HG03025 (cell line): ENCODE data around the gene TMEM121.

Source experiments
- ATAC-seq: cut with Tn5 transposase; IDR thresholded peaks from one replicate; pipeline ENCODE4 v1.9.1; 2021; ENCODE audit warnings: mild to moderate bottlenecking, moderate library complexity; ENCODE audit not compliant: unreplicated experiment, low FRiP score

Gene TMEM121

DNA sequence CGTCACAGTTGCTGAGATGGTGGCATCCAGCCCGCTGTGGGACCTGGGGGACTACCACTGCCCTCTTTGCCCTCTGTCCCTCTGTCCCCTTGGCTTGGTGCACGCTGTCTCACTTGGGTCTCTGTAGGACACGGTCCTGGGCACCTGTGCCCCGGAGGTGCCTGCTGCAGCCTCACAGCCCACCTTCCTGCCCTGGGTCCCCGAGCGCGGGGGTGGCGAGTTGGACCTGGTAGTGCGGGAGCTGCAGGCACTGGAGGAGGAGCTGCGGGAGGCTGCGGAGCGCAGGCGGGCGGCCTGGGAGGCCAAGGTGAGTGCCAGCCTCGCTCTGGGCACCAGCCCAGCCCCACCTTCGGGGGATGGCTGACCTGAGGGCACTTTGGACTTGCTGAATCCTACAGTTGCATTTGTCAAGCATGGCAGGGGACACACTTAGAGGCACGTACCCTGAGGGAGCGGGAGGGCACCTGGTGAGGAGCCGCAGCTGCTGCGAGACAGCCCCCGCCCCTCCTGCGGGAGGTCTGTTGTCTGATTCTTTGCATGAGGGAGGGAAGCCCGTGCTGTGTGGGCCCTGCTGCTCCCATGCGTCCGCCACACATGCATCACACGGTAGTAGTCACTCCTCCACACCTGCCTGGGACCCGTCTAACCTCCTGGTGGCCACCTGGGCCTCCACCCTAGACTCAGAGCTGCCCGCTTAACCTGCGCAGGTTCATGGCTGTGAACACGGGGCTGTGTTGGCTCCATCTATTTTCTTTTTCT lies 28.5 kb upstream of the TMEM121 start:
- no peak for ATAC-seq

DNA sequence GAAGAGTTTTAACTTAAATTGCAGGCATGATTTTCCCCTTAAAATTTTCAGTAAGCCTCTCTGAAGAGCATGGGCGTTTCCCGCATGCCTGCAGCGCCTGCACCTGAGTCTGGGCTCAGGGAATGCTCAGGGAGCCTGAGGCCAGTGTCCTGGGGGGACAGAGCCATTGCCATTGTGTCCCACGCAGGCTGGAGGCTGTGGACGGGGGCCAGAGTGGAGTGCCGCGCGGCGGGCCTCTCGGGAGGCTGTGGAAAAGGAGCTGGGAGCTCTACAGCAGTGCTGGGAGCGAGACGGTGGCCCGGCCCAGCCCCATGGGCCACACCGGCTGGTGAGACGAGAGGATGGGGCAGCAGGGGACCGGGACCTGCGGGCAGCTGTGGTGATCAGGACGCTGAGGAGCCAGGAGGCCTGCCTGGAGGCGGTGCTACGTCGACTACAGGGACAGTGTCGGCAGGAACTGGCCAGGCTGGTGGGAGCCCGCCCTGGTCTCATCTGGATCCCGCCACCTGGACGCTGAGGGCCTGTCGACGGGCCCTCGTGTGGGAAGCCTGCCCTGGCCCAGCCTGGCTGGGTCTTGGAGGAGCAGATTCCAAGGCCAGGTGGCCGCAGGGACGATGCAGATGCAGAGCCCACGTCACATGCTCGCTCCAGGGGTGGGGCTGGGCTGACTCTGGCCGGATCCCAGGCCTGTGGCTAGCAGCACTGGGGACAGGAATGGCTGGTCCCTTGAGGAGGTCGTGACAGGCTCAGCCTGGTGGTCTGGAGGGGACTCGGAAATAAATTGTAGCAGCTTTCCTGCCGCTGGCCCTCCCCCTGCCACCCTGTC lies 27.7 kb upstream of the TMEM121 start:
- no peak for ATAC-seq

DNA sequence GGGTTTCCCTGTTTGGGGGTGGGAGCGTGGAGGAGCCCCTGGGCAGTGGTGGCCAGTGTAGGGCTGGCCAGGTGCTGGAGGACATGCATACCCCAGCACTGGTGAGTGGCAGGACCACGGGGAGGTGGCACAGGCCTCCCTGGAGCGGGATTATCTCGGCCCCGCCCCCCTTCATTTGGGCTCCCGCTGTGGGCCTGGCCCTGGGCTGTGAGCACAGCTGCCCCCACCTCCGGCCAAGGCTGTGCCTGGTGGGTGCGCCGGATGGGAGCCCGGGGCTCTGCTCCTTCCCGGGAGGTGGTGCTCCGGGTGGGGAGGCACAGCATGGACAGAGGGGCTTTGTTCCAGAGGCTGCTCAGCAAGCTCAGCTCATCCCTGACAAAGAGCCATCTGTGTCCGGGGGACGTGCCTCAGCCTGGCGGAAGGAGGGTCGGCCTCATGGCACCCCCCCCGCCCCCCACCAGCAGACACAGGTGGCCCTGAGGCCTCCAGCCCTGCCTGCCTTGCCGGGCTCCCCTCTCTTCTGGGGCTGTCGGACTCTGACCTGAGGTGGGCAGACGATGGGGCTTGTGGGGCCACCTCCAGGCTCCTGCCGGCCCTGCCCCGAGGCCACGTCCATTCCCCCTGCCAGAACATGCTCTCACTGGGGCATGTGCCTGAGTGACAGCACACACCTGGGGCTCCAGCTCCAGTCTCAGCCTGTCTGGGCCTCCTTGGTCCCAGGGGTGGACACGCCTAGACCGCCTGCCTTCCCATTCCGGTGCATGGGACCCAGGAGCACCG lies 26.9 kb upstream of the TMEM121 start:
- no peak for ATAC-seq

DNA sequence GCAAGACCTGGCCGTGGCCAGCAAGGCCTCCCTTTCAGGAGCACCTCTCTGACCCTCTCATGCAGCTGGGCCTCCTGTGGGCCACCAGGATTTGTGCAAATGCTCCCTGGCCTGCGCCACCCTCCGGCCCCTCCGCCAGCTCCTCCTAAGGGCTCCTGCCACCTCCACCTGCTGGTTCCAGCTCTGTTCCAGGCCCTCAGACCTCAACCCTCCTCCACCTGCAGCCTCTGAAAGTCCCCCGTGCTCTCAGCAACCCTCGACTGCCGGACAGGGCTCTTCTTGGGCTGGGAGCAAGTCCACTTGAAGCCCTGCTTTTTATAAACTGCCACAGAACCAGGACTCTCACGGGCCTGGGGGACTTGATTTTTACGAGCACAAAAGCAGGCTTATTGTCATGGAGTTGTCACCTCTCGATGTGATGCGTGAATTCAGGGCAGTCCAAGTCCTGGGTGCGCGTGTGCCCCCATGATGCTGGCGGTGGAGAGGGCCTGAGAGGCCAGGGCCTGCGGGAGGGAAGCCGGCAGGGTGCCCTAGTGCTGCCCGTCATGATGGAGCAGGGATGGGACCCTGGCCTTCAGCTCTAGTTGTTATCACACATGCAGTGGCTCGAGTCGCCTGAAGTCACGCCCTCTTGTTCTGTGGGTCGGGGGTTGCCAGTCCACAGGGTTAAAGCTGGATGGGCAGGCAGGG lies 26.2 kb upstream of the TMEM121 start:
- ATAC-seq, result no peak

DNA sequence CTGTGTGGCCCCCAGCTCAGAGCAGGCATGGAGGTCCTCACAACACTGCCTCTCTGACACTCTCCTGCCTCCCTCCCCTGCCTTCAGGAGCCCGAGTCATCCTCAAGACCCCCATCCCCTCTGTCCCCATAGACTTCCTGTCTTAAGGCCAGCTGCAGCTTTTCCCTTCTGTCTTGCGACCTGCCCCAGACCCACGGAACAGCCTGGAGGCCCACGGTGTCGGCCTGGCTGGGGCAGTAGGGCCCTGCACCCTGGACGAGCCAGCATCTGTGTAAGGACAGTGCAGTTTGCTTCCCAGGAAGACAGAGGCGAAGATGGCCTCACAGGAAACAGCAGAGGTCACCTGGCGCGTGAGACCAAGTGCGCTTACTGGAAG lies 25.7 kb upstream of the TMEM121 start:
- ATAC-seq, result no peak

DNA sequence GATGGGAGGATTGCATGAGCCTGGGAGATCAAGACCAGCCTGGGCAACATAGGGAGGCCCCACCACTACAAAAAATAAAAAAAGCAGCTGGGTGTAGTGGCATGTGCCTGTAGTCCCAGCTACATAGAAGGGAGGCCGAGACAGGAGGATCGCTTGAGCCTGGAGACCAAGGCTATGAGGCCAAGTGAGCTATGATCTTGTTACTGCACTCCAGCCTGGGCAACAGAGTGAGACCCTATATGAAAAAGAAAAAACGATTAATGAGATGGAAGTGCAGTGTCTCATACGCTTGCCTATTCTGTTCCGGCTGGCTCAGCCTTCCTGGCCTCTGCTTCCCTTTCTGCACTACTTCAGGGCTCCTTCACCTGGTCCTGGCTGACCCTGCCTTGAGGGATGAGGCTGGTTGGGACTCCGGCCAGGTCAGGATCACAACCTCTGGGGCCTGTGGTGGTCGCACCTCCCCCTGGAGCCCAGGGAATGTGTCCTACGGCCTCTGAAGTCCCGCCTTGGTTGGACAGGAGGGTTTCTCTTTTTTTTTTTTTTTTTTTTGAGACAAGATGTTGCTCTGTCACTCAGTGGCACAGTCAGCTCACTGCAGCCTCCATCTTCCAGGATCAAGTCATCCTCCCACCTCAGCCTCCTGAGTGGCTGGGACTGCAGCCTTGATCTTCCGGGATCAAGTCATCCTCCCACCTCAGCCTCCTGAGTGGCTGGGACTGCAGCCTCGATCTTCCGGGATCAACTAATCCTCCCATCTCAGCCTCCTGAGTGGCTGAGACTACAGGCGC lies 24.7 kb upstream of the TMEM121 start:
- ATAC-seq, result no peak

DNA sequence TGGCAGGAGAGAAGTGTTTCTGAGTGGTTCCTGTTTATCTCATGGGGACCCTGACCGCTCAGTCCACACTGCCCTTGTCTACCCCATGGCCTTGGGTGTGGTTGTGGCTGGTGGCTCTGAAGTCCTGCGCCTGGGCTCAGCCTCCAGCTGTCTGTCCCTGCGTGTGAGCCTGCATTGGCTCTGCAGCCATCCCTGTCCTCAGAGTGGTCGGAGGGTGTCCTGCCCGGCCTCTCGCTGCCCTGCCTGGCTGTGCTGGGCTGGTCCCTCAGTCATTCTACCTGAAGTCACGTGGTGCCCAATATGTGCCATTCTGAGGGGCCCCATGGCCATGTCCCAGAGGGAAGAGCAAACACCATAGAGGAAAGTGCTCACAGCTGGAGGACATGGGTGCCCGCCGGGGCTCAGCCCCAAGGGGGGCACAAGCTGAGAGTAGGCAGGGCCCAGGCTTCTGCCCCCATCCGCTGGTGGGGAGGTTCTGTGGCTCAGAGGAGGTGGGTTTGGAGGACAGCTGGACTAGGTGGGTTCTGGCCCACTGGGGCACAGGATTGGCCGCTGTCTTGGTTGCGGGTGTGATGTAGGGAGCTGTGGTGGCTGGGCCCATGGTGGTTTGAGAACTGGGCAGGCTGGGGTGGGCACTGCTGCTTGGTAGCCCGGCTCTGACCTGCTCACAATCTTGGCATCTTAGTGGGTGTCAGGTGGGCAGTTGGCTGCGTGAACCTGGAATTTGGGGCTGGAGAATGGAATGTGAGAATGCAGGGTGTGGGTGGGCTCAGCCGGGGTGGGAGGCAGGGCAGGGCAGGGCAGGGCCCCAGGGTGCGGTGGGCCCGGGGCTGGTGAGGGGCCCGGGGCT lies 23.7 kb upstream of the TMEM121 start:
- no peak for ATAC-seq

DNA sequence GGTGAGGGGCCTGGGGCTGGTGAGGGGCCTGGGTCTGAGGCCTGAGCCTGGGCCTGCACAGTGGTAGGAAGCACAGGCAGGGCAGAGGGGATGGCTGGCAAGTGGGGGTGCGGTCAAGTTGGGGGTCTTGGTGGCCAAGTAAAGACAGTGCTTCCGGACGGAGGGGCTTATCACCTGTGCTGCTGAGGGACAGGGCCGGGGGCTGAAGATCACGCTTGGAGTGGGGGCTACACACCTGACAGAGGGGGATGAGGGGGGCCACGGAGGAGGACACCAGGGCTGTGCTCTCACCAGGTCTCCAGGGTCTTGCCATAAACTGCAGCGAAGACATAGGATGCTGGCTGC lies 23.1 kb upstream of the TMEM121 start:
- no peak for ATAC-seq

DNA sequence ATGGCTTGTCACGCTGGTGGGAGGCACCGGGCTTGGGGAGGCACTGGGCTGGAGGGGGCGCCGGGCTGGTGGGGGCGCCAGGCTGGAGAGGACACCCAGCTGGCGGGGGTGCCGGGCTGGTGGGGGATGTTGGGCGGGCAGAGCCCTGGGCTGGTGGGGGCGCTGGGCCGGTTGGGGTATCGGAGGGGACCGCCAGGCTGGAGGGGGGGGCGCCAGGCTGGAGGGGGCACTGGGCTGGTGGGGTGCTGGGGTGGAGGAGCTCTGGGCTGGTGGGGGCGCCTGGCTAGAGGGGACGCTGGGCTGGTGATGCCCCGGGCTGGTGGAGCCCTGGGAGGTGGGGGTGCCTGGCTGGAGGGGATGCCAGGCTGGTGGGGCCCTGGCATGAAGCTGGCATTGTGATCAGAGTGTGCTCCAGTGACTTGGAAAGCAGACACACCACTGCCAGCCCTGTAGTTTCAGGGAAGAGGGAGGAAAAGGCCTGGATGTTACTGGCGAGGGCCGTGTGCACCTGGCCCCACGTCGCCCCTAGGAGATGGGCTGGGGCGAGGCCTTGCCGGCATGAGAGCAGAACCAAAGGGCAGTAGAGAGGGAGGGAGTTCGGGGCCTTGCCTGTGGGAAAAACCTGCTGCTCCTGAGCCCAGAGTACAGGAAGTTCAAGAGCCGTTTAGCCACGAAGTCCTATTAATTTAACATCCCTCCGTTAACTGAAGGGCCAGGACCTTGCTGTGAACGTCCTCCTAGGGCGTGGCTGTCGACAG lies 22.3 kb upstream of the TMEM121 start:
- no peak for ATAC-seq

DNA sequence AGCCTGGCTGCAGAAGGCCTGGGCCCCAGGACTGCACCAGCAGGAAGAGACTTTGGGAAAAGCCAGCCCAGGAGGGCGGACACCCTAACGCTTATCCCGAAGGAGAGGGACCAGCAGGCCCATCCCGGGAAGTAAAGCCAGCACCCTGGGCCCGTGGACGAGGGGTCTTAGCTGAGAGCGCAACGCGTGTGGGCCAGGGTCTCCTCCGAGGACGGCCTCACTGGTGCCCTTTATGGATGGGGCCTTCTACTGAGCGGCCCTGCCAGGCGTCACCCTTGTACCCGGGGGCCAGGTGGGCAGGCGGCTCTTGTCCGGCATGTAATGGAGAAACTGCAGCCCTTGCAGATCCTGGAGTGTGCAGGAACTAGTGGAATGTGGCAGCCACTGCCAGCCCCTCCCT lies 21.3 kb upstream of the TMEM121 start:
- no peak for ATAC-seq

DNA sequence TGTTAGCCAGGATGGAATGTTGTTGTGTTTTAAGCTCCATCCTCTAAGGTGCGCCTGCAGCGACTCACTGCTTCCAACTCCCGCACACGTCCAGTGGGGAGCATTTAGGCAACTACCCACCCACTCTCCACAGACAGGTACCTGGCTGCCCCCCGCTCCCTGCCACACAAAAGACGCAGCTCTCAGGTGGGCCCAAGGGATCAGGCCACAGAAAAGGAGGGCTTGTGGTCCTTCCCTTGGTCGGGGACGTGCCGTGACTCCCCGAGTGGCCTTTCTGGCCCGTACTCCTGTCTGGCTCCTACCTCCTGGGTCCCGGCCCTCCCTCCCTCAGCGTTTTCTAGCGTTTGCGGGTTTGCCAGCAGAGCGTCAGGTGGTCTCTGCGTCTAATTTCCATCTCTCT lies 19.1 kb upstream of the TMEM121 start:
- no peak for ATAC-seq

DNA sequence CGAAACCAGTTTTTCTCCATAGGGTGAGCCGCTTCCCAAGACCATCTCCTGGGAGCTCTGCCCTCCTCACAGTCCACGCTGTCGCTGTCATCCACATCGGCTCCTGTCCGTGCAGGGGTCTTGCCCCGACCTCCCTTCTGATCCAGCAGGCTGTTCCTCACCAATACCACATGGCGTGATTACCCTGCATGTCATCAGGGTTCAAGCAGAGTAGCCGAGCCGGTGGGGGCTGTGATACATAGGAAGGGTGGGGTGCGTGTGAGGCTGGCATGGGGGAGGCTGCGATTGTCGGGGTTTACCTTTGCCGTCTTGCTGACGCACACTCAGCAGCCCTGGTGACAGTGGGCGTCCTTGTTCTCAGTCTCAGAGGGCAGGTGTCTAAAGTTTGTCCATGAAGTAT lies 18.3 kb upstream of the TMEM121 start:
- ATAC-seq, result no peak

DNA sequence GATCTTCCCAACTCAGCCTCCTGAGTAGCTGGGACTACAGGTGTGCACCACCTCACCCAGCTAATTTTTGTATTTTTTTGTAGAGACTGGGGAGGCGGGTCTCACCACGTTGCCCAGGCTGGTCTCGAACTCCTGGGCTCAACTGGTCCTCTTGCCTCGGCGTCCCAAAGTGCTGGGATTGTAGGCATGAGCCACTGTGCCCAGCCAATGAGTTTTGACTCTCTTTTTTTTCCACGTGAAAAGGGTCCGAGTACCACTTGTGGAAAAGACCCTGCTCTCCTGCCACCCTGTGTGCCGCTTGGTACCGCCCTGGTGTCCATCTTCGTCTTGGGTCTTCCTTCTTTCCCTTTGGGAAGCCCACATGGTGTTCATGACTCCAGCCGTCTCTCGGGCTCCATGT lies 17.8 kb upstream of the TMEM121 start:
- no peak for ATAC-seq

DNA sequence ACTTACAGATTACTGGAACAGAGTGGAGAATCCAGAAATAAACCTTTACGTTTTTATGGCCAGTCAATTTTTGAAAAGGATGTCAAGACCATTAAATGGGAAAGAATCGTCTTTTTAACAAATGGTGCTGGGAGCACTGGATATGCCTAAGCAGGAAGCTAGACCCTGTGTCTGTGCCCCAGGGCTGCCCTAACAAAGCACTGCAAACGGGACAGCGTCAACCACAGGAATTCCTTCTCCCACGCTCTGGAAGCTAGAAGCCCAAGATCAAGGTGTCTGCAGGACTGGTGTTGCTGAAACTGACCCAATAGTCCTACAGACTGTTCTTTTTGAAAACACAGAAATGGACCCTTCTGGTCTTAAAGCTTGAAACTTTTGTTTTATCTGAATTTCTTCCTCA lies 9.3 kb upstream of the TMEM121 start:
- no peak for ATAC-seq

DNA sequence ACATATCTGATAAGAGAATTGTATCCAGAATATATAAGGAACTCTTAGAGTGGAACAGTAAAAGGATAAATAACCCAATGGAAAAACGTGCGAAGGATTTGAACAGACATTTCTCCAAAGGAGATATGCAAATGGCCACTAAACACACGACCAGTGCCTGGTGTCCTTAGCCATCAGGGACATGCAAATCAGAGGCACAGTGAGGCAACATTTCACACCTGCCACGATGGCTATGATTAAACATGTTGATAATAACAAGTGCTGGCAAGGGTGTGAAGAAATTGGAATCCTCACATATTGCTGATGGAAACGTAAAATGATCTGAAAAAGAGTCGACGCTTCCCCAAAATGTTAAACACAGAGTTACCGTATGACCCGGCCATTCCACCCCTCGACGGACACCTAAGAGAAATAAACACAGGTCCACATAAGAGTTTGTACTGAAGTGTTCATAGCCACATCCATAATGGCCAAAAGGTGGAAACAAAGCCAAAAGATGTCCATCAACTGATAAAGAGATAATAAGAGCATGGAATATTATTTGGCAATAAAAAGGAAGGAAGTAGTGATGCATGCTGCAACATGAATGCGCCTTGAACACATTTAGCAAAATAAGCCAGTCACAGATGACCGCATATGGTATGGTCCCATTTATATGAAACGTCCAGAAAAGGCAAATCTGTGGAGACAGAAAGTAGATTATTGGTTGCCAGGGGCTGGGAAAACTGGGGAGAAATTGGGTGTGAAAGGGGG lies 6.3 kb upstream of the TMEM121 start:
- ATAC-seq, result no peak

DNA sequence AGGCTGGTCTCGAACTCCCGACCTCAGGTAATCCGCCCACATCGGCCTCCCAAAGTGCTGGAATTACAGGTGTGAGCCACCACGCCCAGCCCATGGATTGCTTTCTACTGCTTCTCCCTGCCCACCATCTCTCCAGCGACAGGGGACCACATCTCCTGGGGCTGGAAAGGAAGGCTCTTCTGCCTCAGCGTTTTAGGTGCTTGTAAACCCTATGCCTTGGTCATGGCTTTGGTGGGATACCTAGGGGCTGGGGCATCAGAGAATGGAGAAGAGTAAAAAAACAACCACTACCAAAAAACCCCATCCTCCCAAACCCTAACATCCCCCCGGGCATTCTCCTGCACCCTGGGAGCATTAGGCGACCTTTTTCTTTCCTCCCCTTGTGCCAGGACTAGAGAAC lies 1.1 kb upstream of the TMEM121 start:
- ATAC-seq, result no peak

DNA sequence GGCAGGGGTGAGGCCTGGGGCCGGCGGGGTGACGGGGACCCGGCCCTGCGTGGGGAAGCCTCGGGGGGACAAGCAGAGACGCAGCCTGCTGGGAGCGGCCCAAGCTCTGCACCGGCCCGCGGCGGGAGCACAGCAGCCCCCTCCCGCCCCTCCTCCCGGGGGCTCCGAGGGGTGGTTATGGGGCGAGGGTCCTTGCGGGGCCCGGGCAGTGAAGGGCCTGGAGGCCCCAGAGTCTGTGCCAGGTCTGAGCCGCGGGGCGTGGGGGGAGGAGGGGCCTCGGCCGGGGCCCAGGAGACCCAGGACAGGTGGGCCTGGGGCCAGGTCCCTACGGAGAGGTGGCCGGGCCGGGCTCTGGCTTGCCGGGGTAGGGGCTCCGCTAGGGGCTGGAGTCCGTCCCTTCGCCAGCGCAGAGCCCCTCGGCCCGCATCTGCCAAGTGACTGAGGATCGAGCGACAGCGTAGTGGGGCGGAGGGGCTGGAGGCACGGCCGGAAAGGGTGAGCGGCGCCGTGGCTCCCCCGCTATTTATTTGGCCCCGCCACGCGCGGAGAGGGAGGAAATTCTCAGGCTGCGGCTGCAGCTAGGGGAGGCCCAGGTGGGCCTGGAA lies 495 bp downstream of the TMEM121 start:
- ATAC-seq, result no peak
